A549 treated with AZD9567 at 1 μM for 4 hours (cell line): ENCODE data around the gene ELANE. TPM values are rescaled to one million over a fixed set of nuclear protein-coding genes. Genes with fewer than 3 reads are reported as not detected.

ENCODE experiments used
- total RNA-seq: library from RNA; stranded (reverse); fragments of 200-300 nt; extraction: Qiagen RNA extraction; gene quantifications from 5 replicates; pipeline ENCODE4 v1.2.3, GENCODE V29; 2022; ENCODE audit not compliant: insufficient read depth

ELANE gene
- total RNA-seq = 0.09 to 0.18 TPM (median 0.12 TPM) in 4 of 5 replicates, not detected in the other

GRCh38 chr19:852136-853013, at the start of gene ELANE:
TSS of gene ELANE (plus strand) at chr19:852303. CDS start at chr19:852329, 26 bp downstream.

GRCh38 chr19:821825-822503, 30.1 kb upstream of the ELANE start, which contains the start of gene PLPPR3:
TSS of gene PLPPR3 (minus strand) at chr19:821955. CDS start at chr19:821559, 396 bp downstream.

GRCh38 chr19:827710-828321, 24.3 kb upstream of the ELANE start, which contains the start of gene AZU1:
TSS of gene AZU1 (plus strand) at chr19:827837. CDS start at chr19:827847, 10 bp downstream.

GRCh38 chr19:840519-841206, 11.4 kb upstream of the ELANE start, which contains the start of gene PRTN3:
TSS of gene PRTN3 (plus strand) at chr19:840999. CDS start at chr19:841009, 10 bp downstream.

GRCh38 chr19:858868-859843, 7.1 kb downstream of the ELANE start, which contains the start of gene CFD:
TSS of gene CFD (plus strand) at chr19:859664. CDS start at chr19:859690, 26 bp downstream.

GRCh38 chr19:892894-893689, 41.0 kb downstream of the ELANE start, which contains the start of the genes MED16 and RNU6-9:
TSS of gene MED16 (minus strand) at chr19:893187. CDS start at chr19:891131, 2,056 bp downstream.
TSS of gene RNU6-9 (plus strand) at chr19:893484.

Other genes starting within 250 kb of the ELANE start
- 79.2 to 97.4 TPM (median 83.6 TPM) in 5 replicates for gene POLRMT, start 218.8 kb upstream of the ELANE start, total RNA-seq
- 0.58 to 0.97 TPM (median 0.78 TPM) in 4 of 5 replicates, not detected in the other for gene FGF22, start 212.4 kb upstream of the ELANE start, total RNA-seq
- gene RNF126, start 189.1 kb upstream of the ELANE start, total RNA-seq = 63.5 to 73.3 TPM (median 72.5 TPM) in 5 replicates
- gene FSTL3, start 175.9 kb upstream of the ELANE start, total RNA-seq = 198 to 279 TPM (median 261 TPM) in 5 replicates
- gene PRSS57, start 156.9 kb upstream of the ELANE start, total RNA-seq = 0.10 to 0.32 TPM (median 0.13 TPM) in 3 of 5 replicates, not detected in the others
- 6.7 to 14.2 TPM (median 12.8 TPM) in 5 replicates for gene PALM, start 143.4 kb upstream of the ELANE start, total RNA-seq
- 63.4 to 77.5 TPM (median 76.5 TPM) in 5 replicates for gene MISP, start 101.2 kb upstream of the ELANE start, total RNA-seq
- 220 to 256 TPM (median 229 TPM) in 5 replicates for gene PTBP1, start 54.9 kb upstream of the ELANE start, total RNA-seq
- 2.9 to 4.8 TPM (median 4.2 TPM) in 5 replicates for gene PLPPR3, start 30.3 kb upstream of the ELANE start, total RNA-seq
- gene AZU1, start 24.5 kb upstream of the ELANE start, total RNA-seq = 0.22 to 0.41 TPM (median 0.27 TPM) in 4 of 5 replicates, not detected in the other
- gene PRTN3, start 11.3 kb upstream of the ELANE start, total RNA-seq = 0.20 to 0.55 TPM (median 0.32 TPM) in 4 of 5 replicates, not detected in the other
- gene CFD, start 7.4 kb downstream of the ELANE start, total RNA-seq = 19.2 to 25.8 TPM (median 23.5 TPM) in 5 replicates
- 16.3 to 22.4 TPM (median 19.0 TPM) in 5 replicates for gene MED16, start 40.9 kb downstream of the ELANE start, total RNA-seq
- gene RNU6-9, start 41.2 kb downstream of the ELANE start, total RNA-seq = not detected in 5 replicates
- 20.0 to 43.9 TPM (median 40.6 TPM) in 5 replicates for gene R3HDM4, start 60.9 kb downstream of the ELANE start, total RNA-seq
- gene KISS1R, start 65.0 kb downstream of the ELANE start, total RNA-seq = 0.28 to 0.65 TPM (median 0.43 TPM) in 4 of 5 replicates, not detected in the other
- gene ARID3A, start 73.7 kb downstream of the ELANE start, total RNA-seq = 3.2 to 5.1 TPM (median 3.9 TPM) in 5 replicates
- 45.2 to 72.8 TPM (median 66.3 TPM) in 5 replicates for gene WDR18, start 132.0 kb downstream of the ELANE start, total RNA-seq
- 2.0 to 3.7 TPM (median 3.3 TPM) in 4 of 5 replicates, not detected in the other for gene GRIN3B, start 148.1 kb downstream of the ELANE start, total RNA-seq
- 81.7 to 126 TPM (median 123 TPM) in 5 replicates for gene TMEM259, start 168.8 kb downstream of the ELANE start, total RNA-seq
- not detected in 5 replicates for gene RNU6-2, start 169.2 kb downstream of the ELANE start, total RNA-seq
- 59.2 to 96.5 TPM (median 67.0 TPM) in 5 replicates for gene CNN2, start 174.3 kb downstream of the ELANE start, total RNA-seq
- gene ABCA7, start 187.8 kb downstream of the ELANE start, total RNA-seq = 11.2 to 16.3 TPM (median 13.7 TPM) in 5 replicates
- gene ARHGAP45, start 214.9 kb downstream of the ELANE start, total RNA-seq = 2.6 to 3.2 TPM (median 2.9 TPM) in 5 replicates
- gene POLR2E, start 243.1 kb downstream of the ELANE start, total RNA-seq = 209 to 249 TPM (median 237 TPM) in 5 replicates